Measurements from ENCODE around the gene SBF2.

Gene SBF2

GRCh38 chr11:9741260-9741659, 552.8 kb downstream of the SBF2 start:
- DNase-seq (ENCODE audit: low read depth) = no peak
- TF ChIP-seq CTCF (IDR thresholded peaks at IDR 0.05; ENCODE audit: low read depth, low read length, missing control alignments) = no peak

GRCh38 chr11:9740202-9740883, 553.7 kb downstream of the SBF2 start:
- no peak overlapping the region for H3K4me3 ChIP-seq (ENCODE audit: low read depth, low read length)
- no peak for TF ChIP-seq CTCF (IDR thresholded peaks at IDR 0.05; ENCODE audit: low read depth, low read length, missing control alignments)
- DNase-seq (ENCODE audit: low read depth) = peak; percentile 61

More at GRCh38 chr11:9741260-9741659, 552.8 kb downstream of the SBF2 start:
- no peak overlapping the region for H3K4me3 ChIP-seq (ENCODE audit: low read depth, low read length)

- no peak overlapping the region for H3K4me3 ChIP-seq (ENCODE audit: low read depth, low read length)
- TF ChIP-seq CTCF (IDR thresholded peaks at IDR 0.05; ENCODE audit: low read depth, low read length, missing control alignments) = no peak
- DNase-seq (ENCODE audit: low read depth) = peak; percentile 66
Measured at GRCh38 chr11:9739123-9739900, 554.7 kb downstream of the SBF2 start.

GRCh38 chr11:9738707-9739106, 555.3 kb downstream of the SBF2 start:
- no peak for TF ChIP-seq CTCF (IDR thresholded peaks at IDR 0.05; ENCODE audit: low read depth, low read length, missing control alignments)
- DNase-seq (ENCODE audit: low read depth) = no peak
- no peak overlapping the region for H3K4me3 ChIP-seq (ENCODE audit: low read depth, low read length)

- no peak for DNase-seq (ENCODE audit: low read depth)
- no peak for TF ChIP-seq CTCF (IDR thresholded peaks at IDR 0.05; ENCODE audit: low read depth, low read length, missing control alignments)
- H3K4me3 ChIP-seq (ENCODE audit: low read depth, low read length) = no peak overlapping the region
Measured at GRCh38 chr11:9738116-9738515, 555.9 kb downstream of the SBF2 start.

- no peak for DNase-seq (ENCODE audit: low read depth)
- TF ChIP-seq CTCF (IDR thresholded peaks at IDR 0.05; ENCODE audit: low read depth, low read length, missing control alignments) = no peak
Measured at GRCh38 chr11:9736365-9736764, 557.7 kb downstream of the SBF2 start.

More at GRCh38 chr11:9736365-9736764, 557.7 kb downstream of the SBF2 start:
- no peak overlapping the region for H3K4me3 ChIP-seq (ENCODE audit: low read depth, low read length)
